Thyroid gland (tissue), 4 donors: ENCODE data around the gene AARS2.

Source experiments
- POLR2A ChIP-seq, 2 donors: fragments of 450-650 bp; IDR thresholded peaks; one replicate each; pipeline ENCODE4 v1.6.1; 2017; ENCODE audit warnings: antibody characterized with exemption in 2 of 2, mild to moderate bottlenecking in 2 of 2, moderate library complexity in 1 of 2
- TF ChIP-seq, protein P1 (sequence below), 6 experiments: fragments of 200-600 bp in 3 of 6; fragments of 450-650 bp in 3 of 6; sonication (generic) in 3 of 6; IDR thresholded peaks; one replicate each; pipeline ENCODE4 v1.5.1; 2016 to 2019; ENCODE audit warnings: antibody characterized with exemption in 6 of 6, mild to moderate bottlenecking in 2 of 6, inconsistent platforms in 1 of 6, moderate library complexity in 1 of 6

DNA sequence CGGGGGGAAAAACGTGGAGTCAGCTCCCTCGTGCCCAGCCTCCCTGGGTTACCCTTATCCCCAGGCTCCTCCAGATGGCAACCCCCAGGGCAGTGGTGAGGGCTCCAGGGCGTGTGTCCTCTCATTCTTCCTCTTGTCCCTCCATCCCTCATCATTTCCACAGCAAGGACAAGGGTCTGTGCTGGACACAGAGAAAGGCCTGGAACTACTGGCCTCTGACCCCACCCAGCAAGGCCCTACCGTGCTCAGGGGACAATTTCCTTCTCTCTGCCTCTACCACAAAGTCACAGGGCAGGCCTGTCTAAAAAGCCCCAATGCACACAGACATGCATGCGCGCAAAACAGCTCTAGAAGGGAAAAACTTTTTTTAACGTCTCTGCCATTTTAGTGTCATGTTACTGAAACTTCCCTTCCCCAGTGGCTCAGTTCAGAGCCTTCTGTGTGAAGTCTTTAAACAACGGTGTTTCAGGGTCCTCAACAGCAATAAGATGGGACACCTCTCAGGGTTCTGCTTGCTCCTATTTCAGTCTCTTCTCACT, 54.8 kb downstream of the AARS2 start:
- TF ChIP-seq, protein P1, sequence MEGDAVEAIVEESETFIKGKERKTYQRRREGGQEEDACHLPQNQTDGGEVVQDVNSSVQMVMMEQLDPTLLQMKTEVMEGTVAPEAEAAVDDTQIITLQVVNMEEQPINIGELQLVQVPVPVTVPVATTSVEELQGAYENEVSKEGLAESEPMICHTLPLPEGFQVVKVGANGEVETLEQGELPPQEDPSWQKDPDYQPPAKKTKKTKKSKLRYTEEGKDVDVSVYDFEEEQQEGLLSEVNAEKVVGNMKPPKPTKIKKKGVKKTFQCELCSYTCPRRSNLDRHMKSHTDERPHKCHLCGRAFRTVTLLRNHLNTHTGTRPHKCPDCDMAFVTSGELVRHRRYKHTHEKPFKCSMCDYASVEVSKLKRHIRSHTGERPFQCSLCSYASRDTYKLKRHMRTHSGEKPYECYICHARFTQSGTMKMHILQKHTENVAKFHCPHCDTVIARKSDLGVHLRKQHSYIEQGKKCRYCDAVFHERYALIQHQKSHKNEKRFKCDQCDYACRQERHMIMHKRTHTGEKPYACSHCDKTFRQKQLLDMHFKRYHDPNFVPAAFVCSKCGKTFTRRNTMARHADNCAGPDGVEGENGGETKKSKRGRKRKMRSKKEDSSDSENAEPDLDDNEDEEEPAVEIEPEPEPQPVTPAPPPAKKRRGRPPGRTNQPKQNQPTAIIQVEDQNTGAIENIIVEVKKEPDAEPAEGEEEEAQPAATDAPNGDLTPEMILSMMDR (IDR thresholded peaks at IDR 0.05): no peak
- TF ChIP-seq POLR2A (IDR thresholded peaks at IDR 0.05): no peak
